Transverse colon (tissue), 4 donors: ENCODE data around the gene IL31. TPM values are rescaled to one million over a fixed set of nuclear protein-coding genes. Genes with fewer than 3 reads are reported as not detected.

ENCODE experiments used
- DNase-seq: peaks from one replicate; pipeline ENCODE4 v3.0.0-alpha.2; 2019
- H3K27ac ChIP-seq, 4 donors: fragments of 200-600 bp; sonication (generic); 2 replicates each; pipeline ENCODE4 v1.5.1; 2016 to 2018; ENCODE audit warnings: inconsistent platforms in 4 of 4
- H3K27me3 ChIP-seq: fragments of 200-600 bp; sonication (generic); 2 replicates; pipeline ENCODE4 v1.5.1; 2017; ENCODE audit warnings: inconsistent platforms
- H3K36me3 ChIP-seq, 4 donors: fragments of 200-600 bp; sonication (generic); 2 replicates each; pipeline ENCODE4 v1.5.1; 2017 to 2019; ENCODE audit warnings: inconsistent platforms in 4 of 4
- H3K4me1 ChIP-seq, 4 donors: fragments of 200-600 bp; sonication (generic); 2 replicates each; pipeline ENCODE4 v1.5.1; 2017 to 2020; ENCODE audit warnings: inconsistent platforms in 4 of 4
- H3K4me3 ChIP-seq, 4 donors: fragments of 200-600 bp; sonication (generic); 1 replicate in 1 of 4; 2 replicates in 3 of 4; pipeline versions ENCODE4 v1.5.1 to v1.6.1; 2017 to 2019; ENCODE audit warnings: inconsistent platforms in 4 of 4
- H3K9me3 ChIP-seq, 2 donors: fragments of 200-600 bp; sonication (generic); 2 replicates each; pipeline ENCODE4 v1.5.1; 2017 to 2019; ENCODE audit warnings: inconsistent platforms in 2 of 2
- EP300 ChIP-seq: sonication (generic); formaldehyde crosslinking; IDR thresholded peaks from one replicate; pipeline ENCODE4 v1.6.1; 2017; ENCODE audit warnings: antibody characterized with exemption, low read depth
- POLR2A ChIP-seq: fragments of 450-650 bp; IDR thresholded peaks from one replicate; pipeline ENCODE4 v1.6.1; 2016; ENCODE audit warnings: antibody characterized with exemption, mild to moderate bottlenecking, moderate library complexity
- POLR2AphosphoS5 ChIP-seq, 3 donors: sonication (generic); formaldehyde crosslinking; IDR thresholded peaks; one replicate each; pipeline ENCODE4 v1.6.1; 2016; ENCODE audit warnings: antibody characterized with exemption in 3 of 3
- WGBS, 2 donors: methylation state at CpG; one replicate each; pipeline ENCODE4 v1.1.5; 2018; ENCODE audit warnings: low coverage in 1 of 2; 5-methylcytosine and 5-hydroxymethylcytosine counted together
- in situ Hi-C, 4 donors: fragments of 200-750 bp; cut with MboI; loops; one replicate each; pipeline versions ENCODE4 v1.15.0 to v1.15.1; 2017; ENCODE audit warnings: low sequenced_read_pairs in 3 of 4, low pct_ligation_motif_present in 1 of 4, low pct_unique_long_range_greater_than_20kb in 1 of 4
- intact Hi-C: fragments of 100-400 bp; cut with DNase I; formaldehyde crosslinking; loops from one replicate; pipeline ENCODE4 v1.15.1; 2023; ENCODE audit warnings: low total_unique reads
- total RNA-seq, 4 donors: library from RNA; depleted of rRNA; stranded (reverse); fragments of >200 nt; gene quantifications; one replicate each; pipeline ENCODE4 v1.1.0, GENCODE V29; 2016
- TF ChIP-seq, protein P1 (sequence below), 5 experiments: fragments of 200-600 bp in 3 of 5; fragments of 450-650 bp in 2 of 5; sonication (generic) in 3 of 5; IDR thresholded peaks; 1 replicate in 2 of 5; 2 replicates in 3 of 5; pipeline ENCODE4 v1.5.1; 2016 to 2017; ENCODE audit warnings: antibody characterized with exemption in 5 of 5, inconsistent platforms in 3 of 5, mild to moderate bottlenecking in 2 of 5, moderate library complexity in 1 of 5

The IL31 gene
- total RNA-seq, 4 donors from 2014 or later = not detected

DNA sequence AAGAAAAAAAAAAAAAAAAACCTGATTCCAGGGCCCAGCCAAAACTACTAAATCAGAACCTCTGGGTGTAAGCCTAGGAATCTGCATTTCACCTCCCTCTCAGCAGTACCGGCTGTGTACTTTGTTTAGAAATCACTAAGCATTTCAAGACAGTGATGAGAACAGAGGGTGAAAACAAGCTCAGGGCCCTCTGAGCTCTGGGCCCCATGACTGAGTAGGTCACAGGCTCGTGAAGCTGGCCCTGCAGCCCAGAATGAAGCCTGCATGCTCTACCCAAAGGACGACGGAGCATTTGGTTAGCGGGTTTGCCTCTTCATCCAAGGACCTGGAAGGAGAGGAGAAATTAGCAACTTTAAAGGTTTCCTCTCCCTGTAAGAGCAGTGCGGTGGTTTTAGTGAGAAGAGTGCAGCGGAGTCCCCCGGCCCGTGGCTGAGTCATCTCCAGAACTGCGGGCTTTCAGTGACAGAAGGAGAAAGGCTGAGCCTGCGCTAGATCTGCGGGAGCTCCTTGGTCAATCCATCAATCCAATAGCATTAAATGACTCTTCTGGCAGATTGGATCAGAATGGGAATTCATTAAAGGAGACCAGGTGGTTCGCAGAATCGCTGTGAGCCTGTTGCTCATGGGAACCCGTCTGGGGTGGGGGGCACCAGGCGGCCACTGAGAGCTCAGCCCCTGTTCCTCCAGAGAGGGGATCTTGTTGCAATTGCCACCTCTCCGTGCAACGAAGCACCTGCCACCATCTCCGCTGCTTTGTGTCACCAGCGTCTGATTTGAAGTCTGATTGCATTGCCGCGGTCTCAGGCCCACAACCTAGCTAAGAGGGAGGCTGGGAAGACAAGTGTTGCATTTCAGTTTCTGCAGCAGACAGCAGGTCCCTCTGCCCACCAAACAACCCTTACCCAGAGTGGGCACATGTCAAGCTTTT is 7.3 kb downstream of the IL31 start:
- TF ChIP-seq, protein P1, sequence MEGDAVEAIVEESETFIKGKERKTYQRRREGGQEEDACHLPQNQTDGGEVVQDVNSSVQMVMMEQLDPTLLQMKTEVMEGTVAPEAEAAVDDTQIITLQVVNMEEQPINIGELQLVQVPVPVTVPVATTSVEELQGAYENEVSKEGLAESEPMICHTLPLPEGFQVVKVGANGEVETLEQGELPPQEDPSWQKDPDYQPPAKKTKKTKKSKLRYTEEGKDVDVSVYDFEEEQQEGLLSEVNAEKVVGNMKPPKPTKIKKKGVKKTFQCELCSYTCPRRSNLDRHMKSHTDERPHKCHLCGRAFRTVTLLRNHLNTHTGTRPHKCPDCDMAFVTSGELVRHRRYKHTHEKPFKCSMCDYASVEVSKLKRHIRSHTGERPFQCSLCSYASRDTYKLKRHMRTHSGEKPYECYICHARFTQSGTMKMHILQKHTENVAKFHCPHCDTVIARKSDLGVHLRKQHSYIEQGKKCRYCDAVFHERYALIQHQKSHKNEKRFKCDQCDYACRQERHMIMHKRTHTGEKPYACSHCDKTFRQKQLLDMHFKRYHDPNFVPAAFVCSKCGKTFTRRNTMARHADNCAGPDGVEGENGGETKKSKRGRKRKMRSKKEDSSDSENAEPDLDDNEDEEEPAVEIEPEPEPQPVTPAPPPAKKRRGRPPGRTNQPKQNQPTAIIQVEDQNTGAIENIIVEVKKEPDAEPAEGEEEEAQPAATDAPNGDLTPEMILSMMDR (IDR thresholded peaks at IDR 0.05) = no peak
- no peak for TF ChIP-seq EP300
- TF ChIP-seq POLR2AphosphoS5 (IDR thresholded peaks at IDR 0.05) = no peak
- TF ChIP-seq POLR2A = no peak
- no peak overlapping the region for H3K4me3 ChIP-seq
- H3K4me1 ChIP-seq = no peaks in the 10 kb centered on the region
- H3K27ac ChIP-seq = no peak overlapping the region
- H3K36me3 ChIP-seq = no peaks in the 10 kb centered on the region
- WGBS, 2 donors = 68 to 78% methylated on average over 4 to 22 of the region's 22 CpGs
- no peaks in the 10 kb centered on the region for H3K27me3 ChIP-seq
- no peak for DNase-seq
- in situ Hi-C loops (no loop called here), intact Hi-C loops (no loop called here)
- H3K9me3 ChIP-seq = no peaks in the 10 kb centered on the region

DNA sequence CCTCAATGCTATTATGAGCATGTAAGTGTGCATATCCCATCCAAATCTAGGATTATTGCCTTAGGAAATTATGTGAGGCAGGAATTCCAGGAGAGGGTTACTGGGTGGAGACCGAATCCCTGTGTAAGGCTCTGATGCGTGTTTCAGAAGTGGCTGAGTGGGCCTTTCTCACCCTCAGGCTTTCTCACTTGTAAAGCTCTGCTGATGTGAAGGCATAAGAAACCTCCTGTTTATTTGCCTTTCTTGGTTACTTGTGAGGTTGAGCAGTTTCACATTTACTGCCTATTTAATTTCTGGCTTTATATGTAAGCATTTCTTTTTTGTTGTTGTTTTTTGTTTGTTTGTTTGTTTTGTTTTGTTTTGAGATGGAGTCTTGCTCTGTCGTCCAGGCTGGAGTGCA is 11.0 kb downstream of the IL31 start:
- TF ChIP-seq EP300 (no peak), POLR2A (no peak), POLR2AphosphoS5 (IDR thresholded peaks at IDR 0.05) (no peak)
- TF ChIP-seq, protein P1 (IDR thresholded peaks at IDR 0.05) = no peak
- Histone ChIP-seq H3K4me1 (no peaks in the 10 kb centered on the region), H3K27ac (no peak overlapping the region), H3K4me3 (no peak overlapping the region), H3K36me3 (no peaks in the 10 kb centered on the region), H3K9me3 (no peaks in the 10 kb centered on the region), H3K27me3 (no peaks in the 10 kb centered on the region)
- in situ Hi-C loops (no loop called here), intact Hi-C loops (no loop called here)
- 70 to 84% methylated on average over 3 of the region's 3 CpGs for WGBS, 2 donors
- no peak for DNase-seq

DNA sequence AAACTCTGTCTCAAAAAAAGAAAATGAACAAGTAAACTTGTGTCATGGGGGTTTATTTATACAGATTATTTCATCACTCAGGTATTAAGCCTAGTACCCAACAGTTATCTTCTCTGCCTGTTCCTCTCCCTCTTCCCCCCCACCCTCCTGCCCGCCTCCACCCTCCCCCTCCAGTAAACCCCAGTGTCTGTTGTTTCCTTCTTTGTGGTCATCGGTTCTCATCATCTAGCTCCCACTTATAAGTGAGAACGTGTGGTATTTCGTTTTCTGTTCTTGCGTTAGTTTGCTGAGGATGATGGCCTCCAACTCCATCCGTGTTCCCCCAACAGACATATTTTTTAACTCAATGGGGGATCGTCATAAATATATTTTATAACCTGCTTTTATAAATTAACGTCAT is 12.3 kb downstream of the IL31 start:
- 56 to 72% methylated on average over 4 to 8 of the region's 8 CpGs for WGBS, 2 donors
- Histone ChIP-seq H3K27ac (no peak overlapping the region), H3K4me3 (no peak overlapping the region), H3K9me3 (no peaks in the 10 kb centered on the region), H3K36me3 (no peaks in the 10 kb centered on the region), H3K4me1 (no peaks in the 10 kb centered on the region), H3K27me3 (no peaks in the 10 kb centered on the region)
- intact Hi-C loops = no loop called here
- in situ Hi-C loops = no loop called here
- TF ChIP-seq, protein P1 (IDR thresholded peaks at IDR 0.05) = no peak
- TF ChIP-seq EP300 = no peak
- no peak for TF ChIP-seq POLR2AphosphoS5 (IDR thresholded peaks at IDR 0.05)
- TF ChIP-seq POLR2A = no peak
- no peak for DNase-seq

DNA sequence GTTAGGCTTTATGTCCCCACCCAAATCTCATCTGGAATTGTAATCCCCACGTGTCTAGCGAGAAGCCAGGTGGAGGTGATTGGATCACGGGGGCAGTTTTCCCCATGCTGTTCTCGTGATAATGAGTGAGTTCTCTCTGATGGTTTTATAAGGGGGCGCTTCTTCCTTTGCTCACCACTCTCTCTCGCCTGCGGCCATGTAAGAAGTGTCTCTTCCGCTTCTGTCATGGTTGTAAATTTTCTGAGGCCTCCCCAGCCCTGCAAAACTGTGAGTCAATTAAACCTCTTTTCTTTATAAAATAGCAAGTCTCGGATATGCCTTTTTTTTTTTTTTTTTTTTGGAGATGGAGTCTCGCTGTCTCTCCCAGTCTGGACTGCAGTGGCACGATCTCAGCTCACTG is 13.3 kb downstream of the IL31 start:
- Histone ChIP-seq H3K36me3 (no peaks in the 10 kb centered on the region), H3K4me3 (no peak overlapping the region), H3K9me3 (no peaks in the 10 kb centered on the region), H3K27ac (no peak overlapping the region), H3K4me1 (no peaks in the 10 kb centered on the region), H3K27me3 (no peaks in the 10 kb centered on the region)
- in situ Hi-C loops (no loop called here), intact Hi-C loops (no loop called here)
- WGBS, 2 donors = 80 to 97% methylated on average over 5 to 11 of the region's 11 CpGs
- DNase-seq = no peak
- no peak for TF ChIP-seq EP300
- no peak for TF ChIP-seq POLR2AphosphoS5 (IDR thresholded peaks at IDR 0.05)
- TF ChIP-seq POLR2A = no peak
- TF ChIP-seq, protein P1 (IDR thresholded peaks at IDR 0.05) = no peak
